GM15510 (cell line): ENCODE measurements around the gene CDH19.

ENCODE experiments used
- POLR2A ChIP-seq: IDR thresholded peaks from 3 replicates; pipeline ENCODE4 v1.6.1; 2011; ENCODE audit warnings: borderline replicate concordance; ENCODE audit not compliant: insufficient read length; ENCODE audit errors: extremely low read depth

CDH19 gene

DNA sequence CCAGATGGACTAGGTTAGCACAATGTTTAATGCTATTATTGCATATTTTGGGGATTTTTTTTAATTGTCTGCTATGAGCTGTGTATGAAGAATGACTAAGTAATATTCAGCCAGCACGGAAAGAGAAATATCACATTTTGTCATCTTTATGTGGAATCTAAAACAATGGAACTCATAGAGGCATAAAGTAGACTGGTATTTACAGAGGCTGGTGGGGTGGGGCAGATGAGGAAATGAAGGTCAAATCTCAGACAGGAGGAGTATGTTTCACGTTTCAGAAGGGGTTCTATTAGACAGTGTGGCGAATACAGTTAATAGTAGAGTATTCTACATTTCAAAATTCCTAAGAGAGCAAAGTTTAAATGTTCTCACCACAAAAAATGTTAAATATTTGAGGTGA lies 4.7 kb downstream of the CDH19 start:
- no peak for TF ChIP-seq POLR2A

DNA sequence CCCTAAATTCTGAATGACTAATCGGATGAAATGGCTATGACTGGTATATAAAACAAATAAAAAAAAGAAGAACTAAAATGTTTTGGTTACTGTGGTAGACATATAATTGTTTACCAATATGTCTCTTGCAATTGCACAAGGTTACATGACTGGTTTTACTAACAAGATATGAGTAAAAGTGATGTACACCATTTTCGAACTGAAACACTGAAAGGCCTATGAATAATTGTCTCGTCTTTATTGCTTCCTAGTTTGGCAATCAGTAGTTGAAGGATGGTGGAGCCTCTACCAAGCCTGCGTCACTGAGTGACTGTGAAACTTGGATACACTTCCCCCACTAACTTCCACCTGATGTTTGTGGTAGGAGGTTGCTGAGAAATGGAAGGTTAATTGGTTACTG lies 16.5 kb downstream of the CDH19 start:
- TF ChIP-seq POLR2A: no peak

GRCh38 chr18:66582211-66582610 lies 21.7 kb downstream of the CDH19 start:
- TF ChIP-seq POLR2A: no peak

GRCh38 chr18:66575263-66575662 lies 28.6 kb downstream of the CDH19 start:
- TF ChIP-seq POLR2A: no peak

- no peak for TF ChIP-seq POLR2A
Measured at GRCh38 chr18:66571845-66572244, 32.0 kb downstream of the CDH19 start.

GRCh38 chr18:66566616-66567015 lies 37.3 kb downstream of the CDH19 start:
- TF ChIP-seq POLR2A: no peak

DNA sequence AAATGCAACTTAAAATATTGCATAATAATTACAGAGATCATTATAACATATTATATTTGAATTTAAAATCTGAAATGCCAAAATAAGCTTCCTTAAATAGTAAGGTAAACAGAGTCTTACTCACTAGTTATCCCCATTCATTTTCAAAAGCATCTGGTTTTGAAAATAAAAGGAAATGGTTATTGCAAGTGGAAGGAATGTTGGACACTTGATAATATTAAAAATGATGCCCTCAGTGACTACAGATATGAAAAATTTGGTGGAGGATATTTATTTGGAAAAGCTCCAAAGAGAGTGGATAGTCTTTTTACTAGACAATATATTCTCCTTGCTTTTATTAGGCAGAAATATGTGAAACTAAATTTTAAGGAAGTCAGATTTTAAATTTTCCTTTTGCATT lies 39.7 kb downstream of the CDH19 start:
- TF ChIP-seq POLR2A: no peak

GRCh38 chr18:66562279-66562678 lies 41.6 kb downstream of the CDH19 start:
- TF ChIP-seq POLR2A: no peak

DNA sequence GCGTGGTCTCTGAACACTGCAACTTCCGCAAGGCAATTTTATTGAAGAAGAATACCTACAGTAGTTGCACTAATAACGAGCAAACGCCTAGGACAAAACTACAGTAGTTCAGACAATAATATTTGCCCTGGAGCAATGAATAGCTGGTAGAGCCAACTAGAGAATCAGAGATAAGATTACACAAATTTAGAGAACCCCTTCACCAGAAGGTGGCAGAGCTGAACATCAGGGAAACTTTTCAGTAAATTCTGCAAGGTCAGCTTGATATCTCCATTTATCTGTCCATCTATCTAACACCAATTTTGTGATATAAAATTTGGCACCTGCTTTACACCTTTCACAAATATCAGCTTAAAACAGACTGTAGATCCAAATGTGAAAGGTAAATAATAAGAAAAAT lies 43.8 kb downstream of the CDH19 start:
- no peak for TF ChIP-seq POLR2A

- TF ChIP-seq POLR2A: no peak
Measured at GRCh38 chr18:66558773-66559172, 45.1 kb downstream of the CDH19 start.

- TF ChIP-seq POLR2A: no peak
Measured at GRCh38 chr18:66557091-66557490, 46.8 kb downstream of the CDH19 start.

GRCh38 chr18:66555585-66555984 lies 48.3 kb downstream of the CDH19 start:
- no peak for TF ChIP-seq POLR2A

DNA sequence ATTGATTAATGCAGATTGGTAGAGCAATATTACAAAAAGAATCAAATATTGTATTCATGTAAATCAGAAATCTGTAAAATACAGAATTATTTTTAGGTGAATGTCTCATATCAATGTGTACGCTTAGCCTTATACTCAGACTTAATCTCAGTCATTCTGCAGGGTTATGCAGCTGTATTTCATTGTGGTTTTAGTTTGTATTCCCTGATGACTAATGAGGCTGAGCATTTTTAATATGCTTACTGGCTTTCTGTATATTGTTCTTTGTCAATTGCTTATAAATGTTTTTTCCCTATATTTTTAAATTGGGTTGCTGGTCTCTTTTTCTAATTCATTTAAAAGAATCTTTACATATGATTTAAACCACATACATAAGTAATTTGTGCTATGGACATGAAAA lies 50.1 kb downstream of the CDH19 start:
- no peak for TF ChIP-seq POLR2A

DNA sequence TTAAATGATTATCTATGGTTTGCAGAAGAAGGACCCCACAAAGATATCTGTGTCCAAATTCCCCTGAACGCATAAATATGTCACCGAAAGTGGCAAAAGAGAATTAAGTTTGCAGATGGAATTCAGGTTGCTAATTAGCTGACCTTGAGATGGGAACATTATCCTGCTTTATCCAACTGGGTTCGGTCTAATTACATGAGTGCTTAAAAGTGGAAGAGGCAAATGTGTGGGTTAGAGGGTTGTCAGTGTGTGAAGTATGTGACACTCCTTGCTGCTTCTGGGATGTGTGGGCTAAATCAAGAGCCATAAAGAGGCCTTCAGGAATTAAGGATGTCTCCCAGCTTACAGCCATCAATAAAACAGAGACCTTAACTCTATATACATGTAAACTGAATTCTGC lies 53.5 kb downstream of the CDH19 start:
- TF ChIP-seq POLR2A: no peak

DNA sequence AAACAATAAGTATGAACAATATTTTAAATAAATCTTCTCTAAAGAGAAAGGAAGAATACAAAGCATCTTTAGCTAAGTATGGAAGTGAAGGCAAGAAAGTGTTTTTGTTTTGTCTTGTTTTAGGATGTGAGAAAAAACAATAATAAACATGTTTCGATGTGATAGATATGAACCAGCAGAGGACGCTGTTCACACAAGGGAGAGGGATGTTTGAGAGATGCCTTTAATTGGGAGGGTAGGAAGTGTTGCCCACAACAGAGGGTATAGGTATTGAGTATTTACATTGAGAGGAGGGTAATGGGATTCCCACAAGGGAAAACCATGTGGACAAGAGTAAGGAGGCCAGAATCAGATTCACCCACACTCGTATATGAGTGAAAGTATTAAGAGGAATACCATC lies 55.1 kb downstream of the CDH19 start:
- no peak for TF ChIP-seq POLR2A

DNA sequence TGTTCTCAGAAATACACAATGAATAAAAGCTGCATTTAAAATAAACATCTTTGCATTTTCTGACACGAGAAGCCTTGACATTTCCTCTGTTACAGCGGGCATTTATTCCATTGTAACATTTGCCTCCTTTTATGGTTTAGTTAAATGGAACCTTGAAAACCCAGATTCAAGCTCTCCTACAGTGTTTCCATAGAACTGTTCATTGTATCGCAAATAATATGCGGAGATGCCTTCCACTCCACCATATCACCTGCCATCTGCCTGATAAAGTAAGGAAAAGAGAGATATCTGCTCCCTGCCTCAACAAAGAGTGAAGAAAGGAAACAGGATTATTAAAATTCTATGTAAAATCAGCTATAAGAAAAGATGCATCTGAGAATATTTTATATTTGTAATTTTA lies 69.8 kb downstream of the CDH19 start:
- TF ChIP-seq POLR2A: no peak

DNA sequence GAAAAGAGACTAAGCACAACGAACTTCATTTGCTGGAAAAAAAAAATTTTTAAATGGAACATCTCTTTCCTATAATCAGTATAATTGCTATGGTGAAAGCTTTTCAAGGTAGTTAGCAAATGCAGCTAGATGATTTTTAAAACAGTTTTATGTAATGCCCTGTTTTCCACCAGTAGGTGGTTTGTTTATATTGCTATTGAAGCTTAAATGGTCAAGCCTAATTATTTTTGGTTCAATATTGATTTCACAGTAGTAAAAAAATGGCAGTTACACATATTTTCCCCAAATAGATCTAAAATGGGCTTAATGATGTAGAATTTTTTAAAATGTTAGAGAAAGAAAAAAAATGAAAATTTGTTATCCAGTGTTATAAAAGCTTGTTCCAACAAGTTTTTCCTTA lies 70.2 kb downstream of the CDH19 start:
- TF ChIP-seq POLR2A: no peak
